Measurements from ENCODE around the gene ODF4.
A peak's percentile ranks its signal among the peaks of the same experiment; 100 is the strongest.

The ODF4 gene

DNA sequence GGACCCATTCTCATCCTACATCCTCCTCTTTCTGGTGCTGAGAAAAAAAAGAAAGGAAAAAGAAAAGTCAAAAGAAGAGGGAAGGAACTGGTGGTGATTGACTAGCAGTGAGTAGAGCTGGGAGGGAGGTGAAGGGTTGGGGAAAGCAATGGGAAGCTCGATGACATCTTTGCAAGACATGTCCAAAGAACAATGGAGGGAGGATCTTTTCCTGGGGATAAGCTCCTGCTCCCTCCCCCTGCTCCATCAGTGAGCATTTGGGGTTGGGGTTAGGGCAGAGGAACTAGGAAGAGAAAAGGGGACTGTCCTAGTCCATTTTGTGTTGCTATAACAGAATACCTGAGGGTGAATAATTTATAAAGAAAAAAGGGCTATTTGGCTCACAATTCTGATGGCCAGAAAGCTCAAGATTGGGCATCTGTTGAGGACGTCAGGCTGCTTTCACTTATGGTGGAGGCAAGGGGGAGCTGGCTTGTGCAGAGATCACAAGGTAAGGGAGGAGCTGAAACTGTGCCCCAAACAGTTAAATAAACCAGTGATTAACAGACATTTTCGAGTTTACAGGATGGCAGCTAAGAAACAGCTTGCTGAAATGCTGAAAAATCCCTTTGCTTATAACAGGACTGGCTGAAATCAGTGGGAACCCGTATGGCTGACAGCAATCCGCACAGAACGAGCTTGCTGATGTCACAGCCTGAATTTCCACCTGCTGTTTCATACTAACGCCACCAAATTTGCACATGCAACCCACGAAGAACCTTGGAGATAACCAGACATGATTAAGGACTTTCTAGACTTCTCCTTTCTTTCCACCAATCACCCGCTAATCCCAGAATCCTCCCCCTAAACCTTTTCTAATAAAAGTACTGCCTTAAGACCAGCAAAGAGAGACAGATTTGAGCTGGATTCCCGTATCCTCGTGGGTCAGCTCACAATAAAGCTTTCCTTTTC is 1.6 kb upstream of the ODF4 start:
- H3K36me3 ChIP-seq = no peaks in the 10 kb centered on the region

DNA sequence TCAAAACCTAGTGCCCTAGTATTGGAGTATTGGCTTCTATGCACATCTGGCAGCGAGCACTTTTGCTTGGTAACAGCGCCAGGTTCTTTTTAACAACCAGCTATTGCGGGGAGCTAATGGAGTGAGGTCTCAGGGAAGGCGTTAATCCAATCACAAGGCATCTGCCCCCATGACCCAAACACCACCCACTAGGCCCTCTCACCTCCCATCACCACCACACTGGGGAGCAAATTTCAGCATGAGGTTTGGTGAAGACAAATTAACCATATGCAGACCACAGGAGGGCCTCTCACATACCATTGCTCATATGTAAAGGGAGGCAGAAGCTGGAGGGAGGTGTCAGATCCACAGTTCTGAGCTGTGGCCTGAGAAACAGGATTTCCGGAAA is 893 bp upstream of the ODF4 start:
- no peaks in the 10 kb centered on the region for H3K9me3 ChIP-seq
- no peak for DNase-seq
- H3K27ac ChIP-seq = no peak overlapping the region
- no peaks in the 10 kb centered on the region for H3K36me3 ChIP-seq
- intact Hi-C loops (cut with DNase I; ENCODE audit: low total_unique reads) = no loop called here
- no peak for TF ChIP-seq CTCF (IDR thresholded peaks at IDR 0.05)
- peaks cover 0 to 12% (median 3%) of the 10 kb centered on the region in 4 donors for H3K4me1 ChIP-seq
- no peaks in the 10 kb centered on the region for H3K27me3 ChIP-seq
- no peak overlapping the region for H3K4me3 ChIP-seq

More for the DNA sequence above, 1.6 kb upstream of the ODF4 start:
- intact Hi-C loops (cut with DNase I; ENCODE audit: low total_unique reads) = no loop called here
- Histone ChIP-seq H3K27ac (no peak overlapping the region), H3K27me3 (peaks cover 0 to 4% of the 10 kb centered on the region in 2 donors), H3K4me1 (peaks cover 0 to 12% (median 3%) of the 10 kb centered on the region in 4 donors), H3K4me3 (peak overlapping the region; percentile 12 to 30), H3K9me3 (no peaks in the 10 kb centered on the region)
- no peak for TF ChIP-seq CTCF (IDR thresholded peaks at IDR 0.05)
- DNase-seq = no peak

- no peaks in the 10 kb centered on the region for H3K36me3 ChIP-seq
- no peaks in the 10 kb centered on the region for H3K9me3 ChIP-seq
- peaks cover 0 to 4% of the 10 kb centered on the region in 2 donors for H3K27me3 ChIP-seq
- no peak for DNase-seq
- no peak overlapping the region for H3K27ac ChIP-seq
- intact Hi-C loops (cut with DNase I; ENCODE audit: low total_unique reads) = no loop called here
- peaks cover 0 to 12% (median 3%) of the 10 kb centered on the region in 4 donors for H3K4me1 ChIP-seq
- no peak overlapping the region for H3K4me3 ChIP-seq
- no peak for TF ChIP-seq CTCF (IDR thresholded peaks at IDR 0.05)
These were observed 1.8 kb downstream of the ODF4 start for GRCh38 chr17:8341456-8341855.

DNA sequence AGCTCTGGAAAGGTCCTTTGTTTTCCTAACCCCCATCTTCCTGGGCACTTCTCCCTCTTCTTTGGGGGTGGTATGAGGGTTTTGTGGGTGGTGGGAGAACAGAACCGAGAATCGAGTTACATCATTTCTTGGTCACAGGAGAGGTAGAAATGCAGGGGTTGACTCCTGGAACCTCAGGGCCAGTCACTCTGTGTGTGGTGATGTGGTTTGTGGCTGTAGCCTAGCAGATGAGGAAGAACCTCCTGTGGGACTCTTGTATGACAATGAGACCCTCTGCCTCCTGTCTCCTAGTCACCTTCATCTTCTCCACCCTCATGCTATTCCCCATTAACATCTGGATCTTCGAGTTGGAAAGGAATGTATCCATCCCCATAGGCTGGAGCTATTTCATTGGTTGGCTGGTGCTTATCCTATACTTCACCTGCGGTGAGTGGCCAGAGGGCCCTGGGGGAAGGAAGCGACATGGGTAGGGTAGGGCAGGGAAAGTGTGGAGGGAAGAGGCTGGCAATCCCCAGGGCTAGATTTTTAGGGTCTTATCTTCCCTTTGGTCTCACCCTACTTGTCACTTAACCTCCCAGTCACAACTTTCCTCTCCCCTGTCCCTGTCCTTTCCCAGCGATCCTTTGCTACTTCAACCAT is 5.5 kb downstream of the ODF4 start:
- intact Hi-C loops (cut with DNase I; ENCODE audit: low total_unique reads) = no loop called here
- Histone ChIP-seq H3K27ac (no peak overlapping the region), H3K27me3 (peaks cover 0 to 24% of the 10 kb centered on the region in 2 donors)

More for the DNA sequence above, 5.5 kb downstream of the ODF4 start:
- TF ChIP-seq CTCF (IDR thresholded peaks at IDR 0.05) = no peak
- H3K4me1 ChIP-seq = peaks cover 0 to 4% (median 0%) of the 10 kb centered on the region in 4 donors
- H3K9me3 ChIP-seq = no peaks in the 10 kb centered on the region
- H3K4me3 ChIP-seq = no peak overlapping the region
- H3K36me3 ChIP-seq = no peaks in the 10 kb centered on the region
- no peak for DNase-seq

Data from tibial artery (tissue), 4 donors.